SK-N-SH (cell line): ENCODE measurements around the gene NRIP1. TPM values are rescaled to one million over a fixed set of nuclear protein-coding genes. Genes with fewer than 3 reads are reported as not detected.

Source experiments
- CTCF ChIA-PET: fragments of 300-600, 350-600 bp; formaldehyde crosslinking; extraction: SDS; loops from one replicate; lab custom pipeline; 2021; lab: Yijun Ruan, JAX
- POLR2A ChIA-PET: fragments of 350-600 bp; sonication (Branson Sonifier 250); formaldehyde crosslinking; extraction: SDS; loops from one replicate; lab custom pipeline; 2020; ENCODE audit warnings: antibody characterized with exemption, inconsistent platforms; lab: Yijun Ruan, JAX
- DNase-seq: peaks from one replicate; pipeline ENCODE4 v3.0.0; 2012
- H2AFZ ChIP-seq: fragments of 200-600 bp; sonication (generic); 2 replicates; pipeline ENCODE4 v1.8.1; 2016; ENCODE audit warnings: antibody characterized with exemption, mild to moderate bottlenecking, low read depth
- H3F3A ChIP-seq: fragments of 200-600 bp; sonication (generic); replicated peaks from 2 replicates; pipeline ENCODE3; 2016; ENCODE audit warnings: antibody characterized with exemption, mild to moderate bottlenecking; ENCODE audit not compliant: insufficient read depth
- H3K27ac ChIP-seq, 2 experiments: fragments of 200-500 bp in 1 of 2; fragments of 200-600 bp in 1 of 2; sonication (Bioruptor generic) in 1 of 2; sonication (generic), shearing (Covaris generic) in 1 of 2; 2 replicates each; pipeline versions ENCODE4 v1.5.1 to v1.6.1; 2014 to 2016; ENCODE audit warnings: low read depth in 2 of 2, inconsistent platforms in 1 of 2, low read length in 1 of 2, mild to moderate bottlenecking in 1 of 2, mixed read lengths in 1 of 2
- H3K27me3 ChIP-seq: fragments of 200-600 bp; sonication (generic), shearing (Covaris generic); 2 replicates; pipeline ENCODE4 v1.6.1; 2016; ENCODE audit warnings: mixed run types; ENCODE audit not compliant: insufficient read depth
- H3K36me3 ChIP-seq, 2 experiments: fragments of 200-500 bp in 1 of 2; fragments of 200-600 bp in 1 of 2; sonication (Bioruptor generic) in 1 of 2; sonication (generic) in 1 of 2; replicated peaks in 1 of 2; 2 replicates each; pipeline versions ENCODE3 to v1.5.1; 2014 to 2016; ENCODE audit warnings: low read length in 1 of 2, mild to moderate bottlenecking in 1 of 2; ENCODE audit not compliant: insufficient read depth in 2 of 2, control insufficient read depth in 1 of 2
- H3K4me1 ChIP-seq, 2 experiments: fragments of 200-500 bp in 1 of 2; fragments of 200-600 bp in 1 of 2; sonication (Bioruptor generic) in 1 of 2; sonication (generic), shearing (Covaris generic) in 1 of 2; 2 replicates each; pipeline versions ENCODE4 v1.5.1 to v1.6.1; 2014 to 2016; ENCODE audit warnings: low read depth in 1 of 2, low read length in 1 of 2, mixed run types in 1 of 2; ENCODE audit not compliant: insufficient read depth in 2 of 2, control insufficient read depth in 1 of 2
- H3K4me2 ChIP-seq: fragments of 200-600 bp; sonication (generic), shearing (Covaris generic); 2 replicates; pipeline ENCODE4 v1.6.1; 2017; ENCODE audit warnings: mixed run types
- H3K4me3 ChIP-seq, 2 experiments: fragments of 200-500 bp in 1 of 2; fragments of 200-600 bp in 1 of 2; sonication (Bioruptor generic) in 1 of 2; sonication (generic), shearing (Covaris generic) in 1 of 2; 2 replicates each; pipeline versions ENCODE4 v1.5.1 to v1.8.1; 2014 to 2016; ENCODE audit warnings: low read depth in 2 of 2, inconsistent platforms in 1 of 2, low read length in 1 of 2, mild to moderate bottlenecking in 1 of 2, mixed read lengths in 1 of 2, moderate library complexity in 1 of 2
- H3K79me2 ChIP-seq: fragments of 200-600 bp; sonication (generic); 2 replicates; pipeline ENCODE4 v1.8.1; 2017; ENCODE audit warnings: mild to moderate bottlenecking; ENCODE audit not compliant: insufficient read depth
- H3K9ac ChIP-seq: fragments of 200-600 bp; sonication (generic); 2 replicates; pipeline ENCODE4 v1.6.1; 2017; ENCODE audit warnings: mixed run types
- H3K9me2 ChIP-seq: fragments of 200-600 bp; sonication (generic); 2 replicates; pipeline ENCODE4 v1.6.1; 2017; ENCODE audit warnings: mixed run types
- H3K9me3 ChIP-seq: fragments of 200-600 bp; sonication (generic); 2 replicates; pipeline ENCODE4 v1.6.1; 2017; ENCODE audit warnings: mixed run types, mild to moderate bottlenecking, moderate library complexity
- H4K20me1 ChIP-seq: fragments of 200-600 bp; sonication (generic); 2 replicates; pipeline ENCODE4 v1.6.1; 2017; ENCODE audit warnings: mild to moderate bottlenecking, mixed run types; ENCODE audit not compliant: insufficient read depth
- CHD2 ChIP-seq: fragments of 150-350 bp; IDR thresholded peaks from 2 replicates; pipeline ENCODE4 v1.6.1; 2018; ENCODE audit warnings: low read length; ENCODE audit not compliant: partially characterized antibody
- ELF1 ChIP-seq: IDR thresholded peaks from 2 replicates; pipeline ENCODE4 v1.4.0; 2012
- EP300 ChIP-seq, 2 experiments: IDR thresholded peaks; 2 replicates each; pipeline versions ENCODE4 v1.4.0 to v1.6.1; 2012; ENCODE audit warnings: borderline replicate concordance in 1 of 2, low read depth in 1 of 2, low read length in 1 of 2
- FOSL2 ChIP-seq: IDR thresholded peaks from 2 replicates; pipeline ENCODE4 v1.4.0; 2012; ENCODE audit warnings: low read depth, mild to moderate bottlenecking, moderate library complexity, borderline replicate concordance
- FOXM1 ChIP-seq: IDR thresholded peaks from 2 replicates; pipeline ENCODE4 v1.4.0; 2012; ENCODE audit warnings: low read depth, mild to moderate bottlenecking
- GATA2 ChIP-seq: sonication (generic); formaldehyde crosslinking; IDR thresholded peaks from 2 replicates; pipeline ENCODE4 v1.5.0; 2020; ENCODE audit warnings: mild to moderate bottlenecking, missing genetic modification reagents
- JUND ChIP-seq: IDR thresholded peaks from 2 replicates; pipeline ENCODE4 v1.4.0; 2012
- MAX ChIP-seq: IDR thresholded peaks from 2 replicates; pipeline ENCODE4 v1.4.0; 2012; ENCODE audit warnings: low read depth
- MEF2A ChIP-seq: IDR thresholded peaks from 2 replicates; pipeline ENCODE4 v1.4.0; 2012; ENCODE audit warnings: low read depth, borderline replicate concordance
- NRF1 ChIP-seq: IDR thresholded peaks from 2 replicates; pipeline ENCODE4 v1.6.1; 2012; ENCODE audit warnings: low read depth, mild to moderate bottlenecking, low read length
- RAD21 ChIP-seq: IDR thresholded peaks from 2 replicates; pipeline ENCODE4 v1.6.1; 2012; ENCODE audit warnings: mild to moderate bottlenecking, low read length
- RFX5 ChIP-seq: IDR thresholded peaks from 2 replicates; pipeline ENCODE4 v1.6.1; 2012; ENCODE audit warnings: mild to moderate bottlenecking, improper control_type of control experiment, low read length
- TAF1 ChIP-seq: IDR thresholded peaks from 2 replicates; pipeline ENCODE4 v1.6.1; 2012; ENCODE audit warnings: low read depth, mild to moderate bottlenecking, low read length, moderate library complexity, borderline replicate concordance
- TCF12 ChIP-seq: IDR thresholded peaks from 2 replicates; pipeline ENCODE4 v1.4.0; 2012
- TEAD4 ChIP-seq: IDR thresholded peaks from 2 replicates; pipeline ENCODE4 v1.4.0; 2012; ENCODE audit warnings: mild to moderate bottlenecking, borderline replicate concordance; ENCODE audit not compliant: insufficient read depth
- USF1 ChIP-seq: IDR thresholded peaks from 2 replicates; pipeline ENCODE4 v1.4.0; 2012; ENCODE audit warnings: low read depth, borderline replicate concordance
- YY1 ChIP-seq: IDR thresholded peaks from 2 replicates; pipeline ENCODE4 v1.4.0; 2012; ENCODE audit warnings: low read depth, mild to moderate bottlenecking
- WGBS: methylation state at CpG from one replicate; pipeline ENCODE4 v1.1.6; 2017; ENCODE audit warnings: low lambda C conversion rate; 5-methylcytosine and 5-hydroxymethylcytosine counted together
- polyA plus RNA-seq, 3 experiments: library from polyadenylated mRNA; depleted of rRNA; stranded (reverse); fragments of >200 nt; gene quantifications; 2 replicates each; pipeline ENCODE4 v1.2.3, GENCODE V29; 2012
- TF ChIP-seq, protein P1 (sequence below): fragments of 150-350 bp; IDR thresholded peaks from 2 replicates; pipeline ENCODE4 v1.6.1; 2016; ENCODE audit warnings: mild to moderate bottlenecking, low read depth, low read length
- TF ChIP-seq, protein P2 (sequence below): fragments of 200-600 bp; sonication (generic); IDR thresholded peaks from 2 replicates; pipeline ENCODE4 v1.6.1; 2017; ENCODE audit warnings: antibody characterized with exemption, mild to moderate bottlenecking, moderate library complexity

The NRIP1 gene
- polyA plus RNA-seq, 1 of the 3 experiments (the other 2 are of a cell fraction) = 0.02 TPM

DNA sequence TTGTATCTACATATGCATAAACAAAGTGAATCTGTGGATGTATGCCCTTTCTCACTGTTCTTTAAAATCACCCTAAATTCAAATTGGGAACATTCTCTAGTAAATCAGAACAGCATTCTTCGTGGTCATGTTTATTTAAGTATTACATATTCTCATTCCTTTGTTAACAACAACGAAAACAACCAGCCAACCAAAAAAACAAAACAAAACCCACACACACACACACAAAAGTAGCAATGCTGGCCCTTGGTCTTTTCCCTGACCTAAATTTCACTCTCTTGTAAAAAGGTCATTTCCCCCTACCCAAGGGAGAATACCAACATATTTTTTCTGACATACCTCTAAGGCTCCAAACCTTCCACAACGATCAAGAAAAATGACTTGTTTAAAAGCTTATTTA, 102.6 kb downstream of the NRIP1 start (continued):
- TF ChIP-seq TAF1 = no peak
- TF ChIP-seq RAD21 = no peak
- TF ChIP-seq, protein P1, sequence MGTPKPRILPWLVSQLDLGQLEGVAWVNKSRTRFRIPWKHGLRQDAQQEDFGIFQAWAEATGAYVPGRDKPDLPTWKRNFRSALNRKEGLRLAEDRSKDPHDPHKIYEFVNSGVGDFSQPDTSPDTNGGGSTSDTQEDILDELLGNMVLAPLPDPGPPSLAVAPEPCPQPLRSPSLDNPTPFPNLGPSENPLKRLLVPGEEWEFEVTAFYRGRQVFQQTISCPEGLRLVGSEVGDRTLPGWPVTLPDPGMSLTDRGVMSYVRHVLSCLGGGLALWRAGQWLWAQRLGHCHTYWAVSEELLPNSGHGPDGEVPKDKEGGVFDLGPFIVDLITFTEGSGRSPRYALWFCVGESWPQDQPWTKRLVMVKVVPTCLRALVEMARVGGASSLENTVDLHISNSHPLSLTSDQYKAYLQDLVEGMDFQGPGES = no peak
- TF ChIP-seq ELF1 = no peak

DNA sequence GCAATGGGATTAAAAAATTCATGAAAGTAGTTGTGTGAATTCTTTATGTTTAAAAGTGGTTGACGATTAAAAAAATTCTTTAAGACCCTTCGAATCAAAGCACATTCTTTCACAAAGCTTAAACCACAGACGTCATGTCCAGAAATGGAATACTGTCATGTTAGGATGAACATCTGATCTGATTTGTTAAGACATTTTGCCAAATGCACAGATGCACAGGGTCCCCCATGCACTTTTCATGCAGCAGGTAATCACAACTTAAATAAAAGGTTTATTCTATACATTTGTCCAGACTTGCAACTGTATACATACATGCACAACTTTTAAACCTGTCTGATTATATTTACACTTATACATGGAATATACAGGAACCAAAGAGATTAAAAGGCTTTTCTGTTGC, 103.3 kb downstream of the NRIP1 start:
- Histone ChIP-seq H2AFZ (no peak overlapping the region), H3K27me3 (no peaks in the 10 kb centered on the region), H4K20me1 (no peaks in the 10 kb centered on the region), H3K4me1 (no peaks in the 10 kb centered on the region), H3K4me3 (no peak overlapping the region), H3K9me3 (no peaks in the 10 kb centered on the region), H3K36me3 (no peaks in the 10 kb centered on the region), H3K9me2 (no peaks in the 10 kb centered on the region), H3K27ac (no peak overlapping the region), H3K79me2 (no peaks in the 10 kb centered on the region), H3K9ac (no peak overlapping the region), H3K4me2 (no peak overlapping the region), H3F3A (no peaks in the 10 kb centered on the region)
- POLR2A ChIA-PET = no interaction called here
- 10% methylated on average over 3 of the region's 3 CpGs for WGBS
- CTCF ChIA-PET = no interaction called here
- DNase-seq = no peak
- TF ChIP-seq TAF1 = no peak
- TF ChIP-seq FOXM1 = no peak
- no peak for TF ChIP-seq MEF2A
- no peak for TF ChIP-seq GATA2 (CRISPR knock-in tag)
- no peak for TF ChIP-seq TEAD4
- TF ChIP-seq EP300 (IDR thresholded peaks at IDR 0.05; ENCODE audit: borderline replicate concordance in 1 of 2, low read depth in 1 of 2, low read length in 1 of 2) = no peak
- TF ChIP-seq ELF1 = no peak
- TF ChIP-seq TCF12 = no peak
- no peak for TF ChIP-seq JUND
- TF ChIP-seq, protein P2, sequence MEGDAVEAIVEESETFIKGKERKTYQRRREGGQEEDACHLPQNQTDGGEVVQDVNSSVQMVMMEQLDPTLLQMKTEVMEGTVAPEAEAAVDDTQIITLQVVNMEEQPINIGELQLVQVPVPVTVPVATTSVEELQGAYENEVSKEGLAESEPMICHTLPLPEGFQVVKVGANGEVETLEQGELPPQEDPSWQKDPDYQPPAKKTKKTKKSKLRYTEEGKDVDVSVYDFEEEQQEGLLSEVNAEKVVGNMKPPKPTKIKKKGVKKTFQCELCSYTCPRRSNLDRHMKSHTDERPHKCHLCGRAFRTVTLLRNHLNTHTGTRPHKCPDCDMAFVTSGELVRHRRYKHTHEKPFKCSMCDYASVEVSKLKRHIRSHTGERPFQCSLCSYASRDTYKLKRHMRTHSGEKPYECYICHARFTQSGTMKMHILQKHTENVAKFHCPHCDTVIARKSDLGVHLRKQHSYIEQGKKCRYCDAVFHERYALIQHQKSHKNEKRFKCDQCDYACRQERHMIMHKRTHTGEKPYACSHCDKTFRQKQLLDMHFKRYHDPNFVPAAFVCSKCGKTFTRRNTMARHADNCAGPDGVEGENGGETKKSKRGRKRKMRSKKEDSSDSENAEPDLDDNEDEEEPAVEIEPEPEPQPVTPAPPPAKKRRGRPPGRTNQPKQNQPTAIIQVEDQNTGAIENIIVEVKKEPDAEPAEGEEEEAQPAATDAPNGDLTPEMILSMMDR = no peak
- no peak for TF ChIP-seq MAX
- TF ChIP-seq CHD2 = no peak
- no peak for TF ChIP-seq NRF1
- TF ChIP-seq FOSL2 = no peak
- no peak for TF ChIP-seq YY1
- no peak for TF ChIP-seq RFX5
- TF ChIP-seq USF1 = no peak
- TF ChIP-seq RAD21 = no peak
